ENCODE measurements around the gene PCNX2.

DNA sequence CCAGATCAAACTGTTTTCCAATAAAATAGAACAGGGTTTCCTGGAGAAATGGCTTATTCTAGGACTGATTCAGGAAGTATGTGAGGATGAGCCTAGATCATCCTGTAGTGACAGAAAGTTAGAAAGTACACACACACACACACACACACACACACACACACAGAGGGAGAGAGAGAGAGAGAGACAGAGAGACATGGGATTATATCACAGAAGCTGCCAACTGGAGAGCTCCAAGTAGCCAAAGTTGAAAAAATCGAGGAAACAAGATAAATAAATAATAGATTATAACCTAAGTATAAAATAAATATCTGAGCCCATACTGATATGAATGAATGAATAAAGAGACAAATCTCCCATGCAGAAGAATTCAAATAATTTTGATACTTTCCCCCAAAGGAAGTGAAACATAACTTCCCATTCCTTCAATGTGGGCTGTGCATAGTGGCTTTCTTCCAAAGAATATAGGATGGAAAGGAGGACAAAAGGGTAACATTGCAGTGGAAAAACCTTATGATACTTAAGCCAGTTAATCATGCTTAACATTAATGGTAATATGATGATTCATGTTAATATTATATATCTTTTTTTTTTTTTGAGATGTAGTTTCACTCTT is 173.5 kb downstream of the PCNX2 start:
- TF ChIP-seq, protein P1, sequence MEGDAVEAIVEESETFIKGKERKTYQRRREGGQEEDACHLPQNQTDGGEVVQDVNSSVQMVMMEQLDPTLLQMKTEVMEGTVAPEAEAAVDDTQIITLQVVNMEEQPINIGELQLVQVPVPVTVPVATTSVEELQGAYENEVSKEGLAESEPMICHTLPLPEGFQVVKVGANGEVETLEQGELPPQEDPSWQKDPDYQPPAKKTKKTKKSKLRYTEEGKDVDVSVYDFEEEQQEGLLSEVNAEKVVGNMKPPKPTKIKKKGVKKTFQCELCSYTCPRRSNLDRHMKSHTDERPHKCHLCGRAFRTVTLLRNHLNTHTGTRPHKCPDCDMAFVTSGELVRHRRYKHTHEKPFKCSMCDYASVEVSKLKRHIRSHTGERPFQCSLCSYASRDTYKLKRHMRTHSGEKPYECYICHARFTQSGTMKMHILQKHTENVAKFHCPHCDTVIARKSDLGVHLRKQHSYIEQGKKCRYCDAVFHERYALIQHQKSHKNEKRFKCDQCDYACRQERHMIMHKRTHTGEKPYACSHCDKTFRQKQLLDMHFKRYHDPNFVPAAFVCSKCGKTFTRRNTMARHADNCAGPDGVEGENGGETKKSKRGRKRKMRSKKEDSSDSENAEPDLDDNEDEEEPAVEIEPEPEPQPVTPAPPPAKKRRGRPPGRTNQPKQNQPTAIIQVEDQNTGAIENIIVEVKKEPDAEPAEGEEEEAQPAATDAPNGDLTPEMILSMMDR (IDR thresholded peaks at IDR 0.05) = no peak
- TF ChIP-seq POLR2A (IDR thresholded peaks at IDR 0.05) = no peak

Measured in heart left ventricle (tissue), 13 donors.